SK-N-SH (cell line): ENCODE measurements around the gene WNT16.

ENCODE experiments used
- FOSL2 ChIP-seq: IDR thresholded peaks from 2 replicates; pipeline ENCODE4 v1.4.0; 2012; ENCODE audit warnings: low read depth, mild to moderate bottlenecking, moderate library complexity, borderline replicate concordance
- FOXJ3 ChIP-seq: sonication (generic); formaldehyde crosslinking; IDR thresholded peaks from 2 replicates; pipeline ENCODE4 v1.5.1; 2020; ENCODE audit warnings: mild to moderate bottlenecking, missing genetic modification reagents
- POLR2AphosphoS5 ChIP-seq: IDR thresholded peaks from 2 replicates; pipeline ENCODE4 v1.6.1; 2012; ENCODE audit warnings: low read depth, low read length
- TEAD4 ChIP-seq: IDR thresholded peaks from 2 replicates; pipeline ENCODE4 v1.4.0; 2012; ENCODE audit warnings: mild to moderate bottlenecking, borderline replicate concordance; ENCODE audit not compliant: insufficient read depth
- YY1 ChIP-seq: IDR thresholded peaks from 2 replicates; pipeline ENCODE4 v1.4.0; 2012; ENCODE audit warnings: low read depth, mild to moderate bottlenecking
- TF ChIP-seq, protein P1 (sequence below): fragments of 200-600 bp; sonication (generic); IDR thresholded peaks from 2 replicates; pipeline ENCODE4 v1.6.1; 2017; ENCODE audit warnings: antibody characterized with exemption, mild to moderate bottlenecking, moderate library complexity

DNA sequence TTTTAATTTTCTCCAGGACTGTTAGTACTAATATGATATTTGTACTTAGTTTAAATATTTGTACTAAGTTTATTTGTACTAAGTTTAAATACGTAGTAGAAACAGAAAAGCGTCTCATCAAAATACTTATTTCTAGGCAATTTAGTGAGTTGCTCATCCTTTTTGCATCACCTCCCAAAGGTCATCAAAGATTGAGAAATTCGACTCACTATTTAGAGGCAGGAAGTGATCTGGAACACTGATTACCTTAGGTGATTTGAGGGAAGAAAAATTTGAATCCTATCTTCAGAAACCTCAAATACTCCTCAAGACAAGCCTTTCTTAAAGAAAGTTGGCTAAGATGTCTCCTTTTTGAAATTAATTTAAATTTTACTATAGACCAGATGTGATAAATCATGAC, 14.5 kb downstream of the WNT16 start:
- TF ChIP-seq YY1 (no peak), FOSL2 (no peak), FOXJ3 (CRISPR knock-in tag) (no peak), TEAD4 (no peak), POLR2AphosphoS5 (no peak)
- TF ChIP-seq, protein P1, sequence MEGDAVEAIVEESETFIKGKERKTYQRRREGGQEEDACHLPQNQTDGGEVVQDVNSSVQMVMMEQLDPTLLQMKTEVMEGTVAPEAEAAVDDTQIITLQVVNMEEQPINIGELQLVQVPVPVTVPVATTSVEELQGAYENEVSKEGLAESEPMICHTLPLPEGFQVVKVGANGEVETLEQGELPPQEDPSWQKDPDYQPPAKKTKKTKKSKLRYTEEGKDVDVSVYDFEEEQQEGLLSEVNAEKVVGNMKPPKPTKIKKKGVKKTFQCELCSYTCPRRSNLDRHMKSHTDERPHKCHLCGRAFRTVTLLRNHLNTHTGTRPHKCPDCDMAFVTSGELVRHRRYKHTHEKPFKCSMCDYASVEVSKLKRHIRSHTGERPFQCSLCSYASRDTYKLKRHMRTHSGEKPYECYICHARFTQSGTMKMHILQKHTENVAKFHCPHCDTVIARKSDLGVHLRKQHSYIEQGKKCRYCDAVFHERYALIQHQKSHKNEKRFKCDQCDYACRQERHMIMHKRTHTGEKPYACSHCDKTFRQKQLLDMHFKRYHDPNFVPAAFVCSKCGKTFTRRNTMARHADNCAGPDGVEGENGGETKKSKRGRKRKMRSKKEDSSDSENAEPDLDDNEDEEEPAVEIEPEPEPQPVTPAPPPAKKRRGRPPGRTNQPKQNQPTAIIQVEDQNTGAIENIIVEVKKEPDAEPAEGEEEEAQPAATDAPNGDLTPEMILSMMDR = no peak
